Measurements from ENCODE around the gene TESMIN.

The TESMIN gene

DNA sequence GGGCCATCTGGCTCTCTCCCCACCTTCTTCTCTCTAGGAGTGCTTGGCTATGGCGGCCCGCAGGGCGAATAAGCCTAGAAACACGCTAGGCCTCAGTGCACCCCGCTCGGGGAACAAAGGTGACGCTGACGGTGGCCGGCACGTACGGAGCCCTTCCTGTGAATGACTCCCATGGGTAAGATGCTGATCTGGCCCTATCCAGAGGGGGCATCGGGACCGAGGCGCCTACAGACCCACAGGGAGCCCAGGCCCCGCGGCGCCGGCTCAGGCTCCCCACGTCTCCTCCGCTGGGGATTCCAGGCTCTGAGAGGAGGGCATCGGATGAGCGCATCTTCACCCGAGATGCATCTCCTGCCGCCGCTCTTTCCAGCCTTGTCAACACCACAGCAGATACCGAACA is 31.4 kb upstream of the TESMIN start:
- Histone ChIP-seq H3K4me3 (ENCODE audit: low read length) (no peak overlapping the region), H3F3A (ENCODE audit: insufficient read depth, low read length) (no peaks in the 10 kb centered on the region), H3K4me1 (ENCODE audit: low read length) (no peaks in the 10 kb centered on the region), H3K4me2 (ENCODE audit: low read depth, low read length) (no peak overlapping the region), H3K36me3 (replicated peaks; ENCODE audit: insufficient read depth, low read length) (no peaks in the 10 kb centered on the region; the same call in 1 of the 2 replicates), H2AFZ (ENCODE audit: low read length) (no peak overlapping the region), H3K9me2 (replicated peaks; ENCODE audit: insufficient read depth, low read length) (no peaks in the 10 kb centered on the region), H3K9me3 (replicated peaks; ENCODE audit: insufficient read depth, low read length) (no peaks in the 10 kb centered on the region), H4K20me1 (ENCODE audit: insufficient read depth, low read length) (no peaks in the 10 kb centered on the region), H3K79me2 (ENCODE audit: low read length) (no peaks in the 10 kb centered on the region), H3K9ac (ENCODE audit: low read length) (no peak overlapping the region), H3K27me3 (replicated peaks; ENCODE audit: insufficient read depth, low read length) (no peaks in the 10 kb centered on the region), H3K27ac (ENCODE audit: low read length) (no peak overlapping the region)
- TF ChIP-seq EZH2 (optimal IDR thresholded peaks at IDR 0.05; ENCODE audit: low read depth, low read length) (no peak), CTCF (IDR thresholded peaks at IDR 0.05; ENCODE audit: low read length) (no peak), EZH2phosphoT487 (IDR thresholded peaks at IDR 0.05; ENCODE audit: low read length) (no peak)
- DNase-seq, result no peak

- no peak overlapping the region for H3K4me2 ChIP-seq (ENCODE audit: low read depth, low read length)
- H3K79me2 ChIP-seq (ENCODE audit: low read length), result no peaks in the 10 kb centered on the region
- no peak for TF ChIP-seq CTCF (IDR thresholded peaks at IDR 0.05; ENCODE audit: low read length)
- no peak for TF ChIP-seq EZH2phosphoT487 (IDR thresholded peaks at IDR 0.05; ENCODE audit: low read length)
- no peak for TF ChIP-seq EZH2 (optimal IDR thresholded peaks at IDR 0.05; ENCODE audit: low read depth, low read length)
- no peaks in the 10 kb centered on the region for H3K9me3 ChIP-seq (replicated peaks; ENCODE audit: insufficient read depth, low read length)
- H2AFZ ChIP-seq (ENCODE audit: low read length), result no peak overlapping the region
- H3K9ac ChIP-seq (ENCODE audit: low read length), result no peak overlapping the region
- no peak for DNase-seq
- H3K36me3 ChIP-seq (replicated peaks; ENCODE audit: insufficient read depth, low read length), result no peaks in the 10 kb centered on the region; the same call in 1 of the 2 replicates
- no peak overlapping the region for H3K27ac ChIP-seq (ENCODE audit: low read length)
- H4K20me1 ChIP-seq (ENCODE audit: insufficient read depth, low read length), result no peaks in the 10 kb centered on the region
- no peaks in the 10 kb centered on the region for H3F3A ChIP-seq (ENCODE audit: insufficient read depth, low read length)
- no peaks in the 10 kb centered on the region for H3K4me1 ChIP-seq (ENCODE audit: low read length)
- no peaks in the 10 kb centered on the region for H3K9me2 ChIP-seq (replicated peaks; ENCODE audit: insufficient read depth, low read length)
- H3K27me3 ChIP-seq (replicated peaks; ENCODE audit: insufficient read depth, low read length), result no peaks in the 10 kb centered on the region
- H3K4me3 ChIP-seq (ENCODE audit: low read length), result no peak overlapping the region
Observed at GRCh38 chr11:68780829-68781228, 29.5 kb upstream of the TESMIN start.

DNA sequence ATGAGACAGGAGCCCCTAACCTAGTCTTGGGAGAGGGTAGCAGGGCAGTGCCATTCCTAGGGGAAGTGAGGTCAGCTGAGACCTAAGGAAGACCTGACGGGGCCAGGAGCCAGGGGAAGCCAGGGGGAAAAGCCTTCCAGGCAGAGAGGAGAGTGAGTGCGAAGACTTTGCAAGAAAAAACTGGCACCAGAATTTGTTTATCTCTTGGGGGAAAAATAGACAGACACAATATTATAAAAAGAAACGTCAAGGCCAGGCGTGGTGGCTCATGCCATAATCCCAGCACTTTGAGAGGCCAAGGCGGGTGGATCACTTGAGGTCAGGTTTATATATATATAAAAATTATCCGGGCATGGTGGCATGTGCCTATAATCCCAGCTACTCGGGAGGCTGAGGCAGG is 26.9 kb upstream of the TESMIN start:
- H3K4me3 ChIP-seq (ENCODE audit: low read length), result no peak overlapping the region
- H3K4me2 ChIP-seq (ENCODE audit: low read depth, low read length), result no peak overlapping the region
- H3K79me2 ChIP-seq (ENCODE audit: low read length), result no peaks in the 10 kb centered on the region
- H3K9me2 ChIP-seq (replicated peaks; ENCODE audit: insufficient read depth, low read length), result no peaks in the 10 kb centered on the region
- DNase-seq, result no peak
- no peaks in the 10 kb centered on the region; the same call in 1 of the 2 replicates for H3K36me3 ChIP-seq (replicated peaks; ENCODE audit: insufficient read depth, low read length)
- H3K9me3 ChIP-seq (replicated peaks; ENCODE audit: insufficient read depth, low read length), result no peaks in the 10 kb centered on the region
- H3K27ac ChIP-seq (ENCODE audit: low read length), result no peak overlapping the region
- no peaks in the 10 kb centered on the region for H3K4me1 ChIP-seq (ENCODE audit: low read length)
- no peaks in the 10 kb centered on the region for H3K27me3 ChIP-seq (replicated peaks; ENCODE audit: insufficient read depth, low read length)
- TF ChIP-seq EZH2phosphoT487 (IDR thresholded peaks at IDR 0.05; ENCODE audit: low read length) (no peak), CTCF (IDR thresholded peaks at IDR 0.05; ENCODE audit: low read length) (no peak), EZH2 (optimal IDR thresholded peaks at IDR 0.05; ENCODE audit: low read depth, low read length) (no peak)
- no peak overlapping the region for H3K9ac ChIP-seq (ENCODE audit: low read length)
- no peaks in the 10 kb centered on the region for H4K20me1 ChIP-seq (ENCODE audit: insufficient read depth, low read length)
- no peaks in the 10 kb centered on the region for H3F3A ChIP-seq (ENCODE audit: insufficient read depth, low read length)
- no peak overlapping the region for H2AFZ ChIP-seq (ENCODE audit: low read length)
